GM12878 (cell line): ENCODE data around the gene MSH5.

Source experiments
- CREM ChIP-seq: IDR thresholded peaks from 2 replicates; pipeline ENCODE4 v1.6.1; 2014; ENCODE audit warnings: antibody characterized with exemption, low read depth
- CTCF ChIP-seq, 3 experiments: IDR thresholded peaks in 2 of 3; conservative IDR thresholded peaks in 1 of 3; 2 replicates each; pipeline ENCODE4 v1.5.1; 2011; ENCODE audit warnings: low read depth in 3 of 3, low read length in 3 of 3, mild to moderate bottlenecking in 3 of 3, control low read depth in 2 of 3, moderate library complexity in 2 of 3, inconsistent platforms in 1 of 3, mixed read lengths in 1 of 3; ENCODE audit not compliant: control insufficient read depth in 2 of 3, insufficient read depth in 1 of 3; ENCODE audit errors: extremely low read depth in 1 of 3
- ETV6 ChIP-seq, 2 experiments: fragments of 450-650 bp in 1 of 2; IDR thresholded peaks in 1 of 2; conservative IDR thresholded peaks in 1 of 2; 2 replicates each; pipeline ENCODE4 v1.6.1; 2014; ENCODE audit warnings: antibody characterized with exemption in 1 of 2, borderline replicate concordance in 1 of 2, low read depth in 1 of 2, mild to moderate bottlenecking in 1 of 2, moderate library complexity in 1 of 2
- EZH2 ChIP-seq: IDR thresholded peaks from 2 replicates; pipeline ENCODE4 v1.6.1; 2012; ENCODE audit warnings: low read depth, mild to moderate bottlenecking, control low read depth, inconsistent platforms, low read length, borderline replicate concordance; ENCODE audit not compliant: control insufficient read depth
- IKZF1 ChIP-seq: fragments of 450-650 bp; conservative IDR thresholded peaks from 2 replicates; pipeline ENCODE4 v1.6.1; 2017; ENCODE audit warnings: antibody characterized with exemption, mild to moderate bottlenecking
- NFIC ChIP-seq: IDR thresholded peaks from 2 replicates; pipeline ENCODE4 v1.6.1; 2012; ENCODE audit warnings: low read depth, mild to moderate bottlenecking, inconsistent platforms, low read length, moderate library complexity
- POLR2A ChIP-seq: IDR thresholded peaks from 2 replicates; pipeline ENCODE4 v1.6.1; 2011; ENCODE audit warnings: low read depth, mild to moderate bottlenecking, low read length
- STAT1 ChIP-seq: fragments of 450-650 bp; conservative IDR thresholded peaks from 2 replicates; pipeline ENCODE4 v1.6.1; 2014; ENCODE audit warnings: antibody characterized with exemption, mild to moderate bottlenecking
- TF ChIP-seq, protein P1 (sequence below): IDR thresholded peaks from 2 replicates; pipeline ENCODE4 v1.6.1; 2011; ENCODE audit warnings: mild to moderate bottlenecking, low read depth, low read length, moderate library complexity; ENCODE audit not compliant: insufficient replicate concordance

DNA sequence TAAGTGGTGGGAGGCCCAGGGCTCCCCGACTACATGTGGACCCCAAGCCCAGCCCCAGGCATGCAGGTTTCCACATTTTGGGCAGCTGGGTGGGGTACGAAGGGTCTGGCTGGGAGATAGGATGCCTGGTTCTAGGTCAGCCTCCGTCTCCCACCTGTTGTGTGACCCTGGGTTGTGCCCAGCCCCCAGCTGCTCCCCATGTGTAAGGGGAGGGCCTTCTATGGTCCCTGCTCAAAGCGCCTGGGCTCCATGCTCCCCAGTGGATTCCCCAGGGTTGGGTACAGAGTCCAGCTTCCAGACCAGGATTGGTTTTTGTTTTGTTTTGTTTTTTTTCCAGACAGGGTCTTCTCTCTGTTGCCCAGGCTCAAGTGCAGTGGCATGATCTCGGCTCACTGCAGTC lies 38.4 kb downstream of the MSH5 start:
- TF ChIP-seq CTCF (IDR thresholded peaks at IDR 0.05 in 2 of 3, conservative IDR thresholded peaks at IDR 0.05 in 1 of 3; ENCODE audit: control insufficient read depth in 2 of 3, extremely low read depth in 1 of 3, insufficient read depth in 1 of 3, low read depth in 3 of 3, low read length in 3 of 3) (no peak), NFIC (no peak), ETV6 (conservative IDR thresholded peaks at IDR 0.05 in 1 of 2, IDR thresholded peaks at IDR 0.05 in 1 of 2; ENCODE audit: borderline replicate concordance in 1 of 2, low read depth in 1 of 2) (no peak), STAT1 (no peak), CREM (no peak), EZH2 (no peak), IKZF1 (no peak), POLR2A (no peak)
- TF ChIP-seq, protein P1, sequence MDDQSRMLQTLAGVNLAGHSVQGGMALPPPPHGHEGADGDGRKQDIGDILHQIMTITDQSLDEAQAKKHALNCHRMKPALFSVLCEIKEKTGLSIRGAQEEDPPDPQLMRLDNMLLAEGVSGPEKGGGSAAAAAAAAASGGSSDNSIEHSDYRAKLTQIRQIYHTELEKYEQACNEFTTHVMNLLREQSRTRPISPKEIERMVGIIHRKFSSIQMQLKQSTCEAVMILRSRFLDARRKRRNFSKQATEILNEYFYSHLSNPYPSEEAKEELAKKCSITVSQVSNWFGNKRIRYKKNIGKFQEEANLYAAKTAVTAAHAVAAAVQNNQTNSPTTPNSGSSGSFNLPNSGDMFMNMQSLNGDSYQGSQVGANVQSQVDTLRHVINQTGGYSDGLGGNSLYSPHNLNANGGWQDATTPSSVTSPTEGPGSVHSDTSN: no peak
